SK-N-MC (cell line): ENCODE data around the gene MMAB.

Experiments used
- EZH2 ChIP-seq: fragments of 200-600 bp; sonication (generic); IDR thresholded peaks from one replicate; pipeline ENCODE4 v1.6.1; 2017; ENCODE audit warnings: antibody characterized with exemption
- FOXP2 ChIP-seq: optimal IDR thresholded peaks from 2 replicates; pipeline ENCODE3; 2011; ENCODE audit warnings: mild to moderate bottlenecking, moderate library complexity; ENCODE audit not compliant: insufficient read depth; ENCODE audit errors: extremely low read length, control extremely low read depth
- POLR2AphosphoS5 ChIP-seq: IDR thresholded peaks from 2 replicates; pipeline ENCODE4 v1.6.1; 2012; ENCODE audit warnings: mild to moderate bottlenecking, low read depth, low read length, borderline replicate concordance

GRCh38 chr12:109513977-109514376, 59.3 kb downstream of the MMAB start:
- TF ChIP-seq EZH2 (no peak), POLR2AphosphoS5 (no peak), FOXP2 (no peak)
